Stimulated activated CD4-positive, alpha-beta T cell treated with anti-CD3 and anti-CD28 coated beads, Interleukin-4, amount 100 ng/mL, for 24 hours (primary cell): Measurements from ENCODE around the gene HCN4.
A peak's percentile ranks its signal among the peaks of the same experiment; 100 is the strongest.

Experiments used
- DNase-seq: peaks from one replicate; pipeline ENCODE4 v3.0.0-alpha.2; 2020

The HCN4 gene

DNA sequence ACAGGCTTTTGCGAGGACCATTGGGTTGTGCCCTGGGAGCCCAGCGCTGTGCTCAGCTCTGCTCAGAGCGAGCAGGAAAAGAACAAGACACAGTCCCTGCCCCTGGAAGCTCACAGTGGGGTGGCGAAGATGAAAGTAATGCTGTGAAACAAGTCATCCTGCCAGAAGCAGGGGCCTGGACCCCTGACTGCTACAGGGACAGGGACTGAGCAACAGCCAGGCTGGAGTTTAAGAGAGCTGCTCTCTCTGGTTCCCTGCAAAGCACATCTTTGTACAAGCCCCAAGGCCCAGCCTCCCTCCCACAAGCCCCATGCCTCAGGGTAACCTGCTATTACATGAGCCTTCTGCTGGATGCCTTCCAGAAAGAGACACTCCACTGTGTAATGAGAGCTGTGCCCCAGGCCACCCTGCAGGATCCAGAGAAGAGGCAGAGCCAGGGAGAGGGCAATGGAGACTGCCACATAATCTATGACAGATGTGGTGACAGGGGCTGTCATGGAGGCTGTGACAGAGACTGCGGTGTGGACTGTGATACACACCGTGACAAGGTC is 7.1 kb upstream of the HCN4 start:
- no peak for DNase-seq

DNA sequence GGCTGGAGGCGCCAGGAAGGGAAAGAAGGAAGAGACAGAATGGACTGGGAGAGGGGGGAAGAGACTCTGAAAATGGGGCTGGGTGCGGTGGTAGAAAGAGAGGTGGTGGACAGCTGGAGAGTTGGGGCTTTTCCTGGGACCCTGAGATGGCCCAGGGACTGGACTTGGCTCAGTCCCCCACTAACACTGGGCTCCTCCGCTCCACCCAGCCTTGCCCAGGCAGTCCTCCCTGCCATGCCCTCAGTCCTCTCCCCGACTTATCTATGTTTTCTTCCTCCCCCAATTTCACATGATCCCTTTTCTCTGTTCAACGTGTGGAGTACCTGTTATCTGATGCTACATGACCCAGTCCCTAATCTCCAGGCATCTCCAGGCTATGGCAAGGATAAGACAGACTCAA is 6.3 kb upstream of the HCN4 start:
- DNase-seq, result no peak

DNA sequence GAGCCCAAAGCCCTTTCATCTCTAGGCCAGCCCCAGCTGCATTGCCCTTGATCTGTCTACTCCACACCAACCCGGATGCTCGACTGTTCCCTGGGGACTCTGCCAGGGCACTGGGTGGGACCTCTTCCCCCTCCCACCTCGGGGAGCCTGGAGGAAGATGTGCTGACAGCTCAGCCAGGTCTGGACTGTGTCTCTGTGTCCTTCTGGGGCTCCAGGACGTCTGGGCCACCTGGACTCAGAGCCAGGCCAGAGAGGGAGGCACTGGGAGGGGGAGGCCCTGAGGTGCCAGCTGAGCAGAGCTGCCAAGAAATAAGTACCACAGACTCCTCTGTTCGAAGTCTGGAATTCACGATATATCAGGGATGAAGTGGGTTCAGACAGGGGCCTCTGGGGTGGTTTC is 5.8 kb upstream of the HCN4 start:
- DNase-seq, result no peak

DNA sequence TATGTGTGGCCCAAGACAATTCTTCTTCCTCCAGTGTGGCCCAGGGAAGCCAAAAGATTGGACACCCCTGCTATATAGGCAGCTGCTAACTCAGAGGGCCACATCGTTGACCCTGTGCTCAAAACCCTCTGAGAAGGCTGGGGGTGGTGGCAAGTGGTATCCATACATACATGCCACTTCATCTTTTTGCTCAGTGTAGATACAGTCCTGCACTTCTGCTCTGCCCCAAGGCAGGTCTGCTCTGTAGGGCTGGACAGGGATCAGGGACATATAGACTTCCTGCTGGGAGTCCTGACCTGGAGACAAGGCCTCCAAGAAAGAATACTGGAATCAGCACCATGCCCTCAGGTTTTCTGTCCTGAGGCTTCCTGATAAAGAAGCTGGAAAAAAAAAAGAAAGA is 4.5 kb upstream of the HCN4 start:
- no peak for DNase-seq

DNA sequence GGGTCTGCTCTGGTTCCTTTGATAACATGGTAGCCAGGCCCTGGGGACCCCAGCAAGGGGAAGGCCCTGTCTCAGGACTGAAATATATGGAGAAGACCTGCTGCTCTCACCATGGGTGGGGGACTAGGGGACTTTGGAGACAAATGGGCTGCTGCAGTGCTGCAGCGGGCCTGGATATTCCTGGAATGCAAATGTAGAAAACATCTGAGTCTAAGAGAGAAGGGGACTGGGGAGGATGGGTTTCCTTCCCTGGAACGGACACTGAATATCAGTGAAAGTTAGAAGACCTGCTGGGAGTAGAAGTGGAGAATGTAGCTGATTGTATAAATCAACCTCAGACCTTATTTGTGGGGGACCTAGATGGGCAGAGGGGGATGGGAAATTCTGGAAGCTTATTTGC is 3.1 kb upstream of the HCN4 start:
- DNase-seq, result no peak

DNA sequence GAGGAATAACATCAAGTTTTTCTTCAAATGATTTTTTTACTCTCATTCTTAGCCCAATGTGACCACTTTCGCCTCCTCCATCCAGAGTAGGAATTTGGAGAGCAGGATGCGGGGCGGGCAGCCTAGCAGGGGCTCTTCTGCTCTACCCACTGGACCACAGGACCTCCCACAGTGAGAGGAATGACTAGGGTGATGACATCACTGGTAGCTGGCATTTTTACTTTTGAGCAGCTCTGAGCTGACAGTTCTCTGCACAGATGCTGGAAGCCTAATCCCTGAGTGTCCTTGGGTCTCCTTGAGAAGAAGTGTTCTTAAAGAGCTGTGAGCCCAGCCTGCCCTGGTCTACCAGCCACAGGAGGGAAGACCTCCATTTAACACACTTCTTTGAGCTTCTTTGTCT is 1.4 kb upstream of the HCN4 start:
- no peak for DNase-seq

DNA sequence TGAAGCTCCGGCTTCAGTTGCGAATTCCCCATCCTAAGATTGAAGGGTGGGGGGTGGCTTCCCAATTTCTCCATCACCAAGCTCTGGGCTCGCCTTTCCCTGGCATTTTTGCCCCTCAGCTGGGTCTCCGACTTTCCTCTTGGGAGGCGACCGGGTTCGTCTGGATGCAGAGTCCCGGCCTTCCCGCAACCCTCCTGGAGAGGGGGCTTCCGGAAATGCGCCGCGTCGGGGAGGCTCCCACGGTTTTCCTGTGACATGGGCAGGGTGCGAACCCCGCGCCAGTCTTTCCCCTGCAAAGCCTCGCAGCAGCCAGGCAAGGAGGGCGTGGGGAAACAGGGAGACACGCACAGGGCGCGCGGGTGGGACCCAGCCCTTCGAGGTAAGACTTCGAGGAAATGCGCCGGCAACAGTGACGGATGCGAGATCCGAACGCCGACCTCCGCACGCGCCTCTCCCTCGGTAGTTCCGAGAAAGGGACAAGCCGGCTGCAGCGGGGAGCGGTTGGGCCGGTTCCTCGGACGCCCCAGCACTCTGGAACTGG is 466 bp upstream of the HCN4 start:
- no peak for DNase-seq

DNA sequence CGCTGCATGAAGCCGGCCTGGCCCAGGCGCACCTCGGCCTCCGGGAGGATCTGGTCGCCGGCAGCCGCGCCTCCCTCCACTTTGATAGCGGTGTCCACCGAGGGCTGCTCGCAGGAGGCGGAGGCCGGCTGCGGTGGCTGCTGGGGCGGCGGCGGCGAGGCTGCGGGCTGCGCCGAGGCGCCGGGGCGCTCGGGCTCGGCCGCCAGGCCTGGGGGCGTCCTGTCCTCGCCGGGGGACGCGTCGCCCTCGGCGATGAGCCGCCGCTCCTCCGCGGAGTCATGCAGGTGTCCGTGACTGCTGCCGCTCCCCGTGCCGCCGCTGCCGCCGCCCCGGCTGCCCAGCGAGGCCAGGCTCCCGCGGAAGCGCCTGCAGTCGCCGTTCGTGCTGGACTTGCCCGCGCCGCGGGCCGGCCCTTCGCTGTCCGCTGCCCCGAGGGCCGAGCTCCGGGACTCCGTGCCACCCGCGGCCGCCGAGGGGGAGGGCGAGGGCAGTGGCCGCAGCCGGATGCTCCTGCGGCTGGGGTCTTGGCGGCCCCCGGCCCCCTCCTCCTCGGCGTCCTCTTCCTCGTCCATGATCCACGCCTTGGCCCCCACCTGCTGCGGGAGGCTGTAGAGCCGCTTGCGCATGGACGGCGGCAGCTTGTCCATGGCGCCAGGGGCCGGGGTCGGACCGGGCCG is 996 bp downstream of the HCN4 start:
- DNase-seq, result no peak

DNA sequence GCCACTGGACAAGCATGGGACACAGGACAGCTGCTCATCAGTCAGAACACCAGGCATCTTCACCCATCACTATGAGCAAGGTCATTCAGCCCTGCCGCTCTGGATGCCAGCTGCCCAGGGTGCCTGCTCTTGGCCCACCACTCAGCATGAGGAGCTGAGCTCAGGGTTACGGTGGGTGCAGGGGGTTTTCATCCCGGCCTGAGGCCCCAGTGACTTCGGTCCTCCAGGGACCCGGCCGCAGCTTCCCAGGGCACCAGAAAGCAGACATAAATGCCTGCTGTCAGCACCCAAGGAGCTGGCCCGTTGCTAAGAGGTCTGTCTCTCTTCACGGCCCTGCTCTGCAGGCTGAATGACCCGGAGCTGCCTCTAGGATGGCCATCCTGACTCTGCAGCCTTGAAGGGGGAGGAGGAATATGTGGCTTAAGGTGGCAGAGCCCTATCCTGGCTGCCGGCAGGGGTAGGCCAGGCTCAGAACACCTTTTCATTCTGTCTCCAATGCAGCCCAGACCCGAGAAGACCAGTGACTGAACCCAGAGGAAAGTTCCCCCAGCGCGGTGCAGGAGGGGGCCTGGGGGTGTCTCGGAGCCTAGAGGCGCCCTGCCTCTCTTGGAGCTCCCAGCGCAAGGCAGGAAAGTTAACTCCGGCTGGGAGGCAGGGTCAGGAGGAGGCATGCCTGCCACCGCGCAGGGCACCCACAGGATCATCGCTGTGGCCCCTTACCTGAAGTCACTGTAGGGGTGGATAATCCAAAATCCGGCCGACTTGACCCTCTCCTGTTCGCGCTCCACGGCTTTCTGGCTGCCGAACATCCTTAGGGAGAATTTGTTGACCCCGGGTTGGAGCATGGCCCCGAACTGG is 1.8 kb downstream of the HCN4 start:
- DNase-seq, result no peak

DNA sequence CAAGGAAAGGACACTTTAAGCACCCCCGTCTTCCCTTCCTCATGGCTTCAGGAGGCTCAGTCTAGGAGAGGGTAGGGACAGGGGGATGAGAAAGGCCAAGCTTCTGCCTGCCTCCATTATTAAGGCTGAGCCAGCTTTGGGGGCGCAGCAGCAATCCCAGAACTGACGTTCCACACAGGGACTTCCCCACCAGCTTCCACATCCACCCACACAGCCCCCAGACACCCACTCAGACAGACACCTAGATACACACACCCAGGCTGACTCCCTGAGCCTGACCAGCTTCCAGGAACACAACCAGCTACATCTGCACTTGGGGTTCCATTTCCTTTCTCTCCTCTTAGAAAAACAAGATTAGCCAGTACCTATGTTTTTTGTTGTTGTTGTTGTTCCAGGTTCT is 4.7 kb downstream of the HCN4 start:
- no peak for DNase-seq

DNA sequence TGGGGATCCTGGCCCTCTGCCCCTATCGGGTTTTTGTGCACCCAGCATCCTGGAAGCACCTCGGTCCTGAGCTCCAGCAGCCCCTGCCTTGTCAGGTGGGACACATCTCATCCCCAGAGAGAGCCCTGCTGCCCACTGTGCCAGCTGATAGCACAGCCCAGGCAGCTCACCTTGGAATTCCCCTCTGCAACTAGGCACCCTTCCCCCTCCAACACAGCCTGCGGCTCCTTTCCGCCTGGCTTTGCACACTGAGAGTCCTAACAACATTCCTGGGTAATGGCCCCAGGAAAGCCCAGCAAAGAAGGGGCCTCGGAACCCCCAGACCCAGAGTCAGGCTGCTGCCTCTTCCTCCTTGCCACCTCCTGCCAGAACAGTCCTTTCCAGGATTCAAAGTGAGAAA is 5.9 kb downstream of the HCN4 start:
- DNase-seq, result no peak

DNA sequence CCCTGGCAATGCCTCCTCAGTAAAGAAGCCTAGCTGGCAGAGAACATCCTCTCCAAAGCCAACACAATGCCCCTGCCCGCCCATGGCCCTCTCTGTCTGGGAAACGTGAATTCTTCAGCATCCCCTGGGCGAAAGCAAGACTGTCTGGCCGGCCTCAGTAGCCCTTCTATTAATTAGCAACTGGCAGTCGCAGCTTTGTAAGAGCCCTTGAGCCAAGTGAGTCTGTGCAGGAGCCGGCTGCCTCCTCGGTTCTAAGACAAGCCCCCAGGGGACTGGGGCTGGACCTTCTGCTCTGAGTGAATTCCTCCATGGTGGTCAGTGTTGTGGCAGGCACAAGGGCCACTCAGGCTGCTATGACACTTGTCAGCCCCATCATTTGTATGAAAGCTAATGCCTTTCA is 7.4 kb downstream of the HCN4 start:
- no peak for DNase-seq

DNA sequence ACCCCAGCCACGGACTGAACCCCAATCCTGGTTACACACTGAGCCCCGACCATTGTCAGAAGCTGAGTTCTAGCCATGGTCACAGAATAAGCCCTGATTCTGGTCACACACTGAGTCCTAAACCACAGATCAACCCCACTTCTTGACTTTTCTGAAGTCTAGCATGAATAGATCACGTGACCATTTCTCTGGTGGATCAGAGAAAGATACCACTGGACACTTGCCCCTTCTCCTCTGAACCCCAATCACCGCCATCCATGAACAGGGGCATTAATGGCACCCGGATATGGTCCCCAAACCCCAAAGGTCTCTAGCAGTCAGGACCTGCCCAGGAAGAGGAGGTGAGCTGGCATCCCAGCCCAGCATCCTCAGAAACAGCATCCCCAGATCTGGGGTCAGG is 9.1 kb downstream of the HCN4 start:
- no peak for DNase-seq

DNA sequence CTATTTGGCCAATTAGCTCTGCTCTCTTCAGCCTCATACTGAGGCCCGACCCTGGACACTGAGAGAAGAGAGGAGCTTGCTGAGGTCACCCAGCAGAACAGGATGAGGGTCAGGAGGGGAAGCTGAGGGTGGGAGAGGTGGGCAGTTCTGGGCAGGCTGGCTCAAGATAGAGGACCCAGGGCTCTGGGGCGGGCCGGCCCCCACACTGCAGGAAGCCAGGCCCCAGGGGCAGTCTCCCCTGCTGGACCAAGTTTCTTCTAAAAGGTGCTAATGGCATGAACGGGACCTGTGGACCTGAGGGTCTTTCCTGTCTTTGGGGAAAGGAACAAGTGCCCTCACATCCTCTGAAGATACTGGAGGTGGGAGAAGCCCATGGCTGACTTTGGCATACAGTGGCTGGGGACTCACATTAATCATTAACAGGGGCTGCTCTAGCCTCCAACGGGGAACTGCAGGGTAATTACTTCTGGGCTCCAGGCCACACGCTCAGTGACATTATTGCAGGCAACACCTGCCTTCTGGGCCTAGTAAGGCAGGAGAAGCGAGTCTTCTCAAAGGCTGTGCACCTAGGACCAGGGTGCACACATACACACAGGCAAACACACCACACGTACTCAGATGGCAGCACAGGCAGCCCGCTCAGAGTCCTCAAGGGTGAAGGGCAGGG is 10.6 kb downstream of the HCN4 start:
- DNase-seq, result no peak

DNA sequence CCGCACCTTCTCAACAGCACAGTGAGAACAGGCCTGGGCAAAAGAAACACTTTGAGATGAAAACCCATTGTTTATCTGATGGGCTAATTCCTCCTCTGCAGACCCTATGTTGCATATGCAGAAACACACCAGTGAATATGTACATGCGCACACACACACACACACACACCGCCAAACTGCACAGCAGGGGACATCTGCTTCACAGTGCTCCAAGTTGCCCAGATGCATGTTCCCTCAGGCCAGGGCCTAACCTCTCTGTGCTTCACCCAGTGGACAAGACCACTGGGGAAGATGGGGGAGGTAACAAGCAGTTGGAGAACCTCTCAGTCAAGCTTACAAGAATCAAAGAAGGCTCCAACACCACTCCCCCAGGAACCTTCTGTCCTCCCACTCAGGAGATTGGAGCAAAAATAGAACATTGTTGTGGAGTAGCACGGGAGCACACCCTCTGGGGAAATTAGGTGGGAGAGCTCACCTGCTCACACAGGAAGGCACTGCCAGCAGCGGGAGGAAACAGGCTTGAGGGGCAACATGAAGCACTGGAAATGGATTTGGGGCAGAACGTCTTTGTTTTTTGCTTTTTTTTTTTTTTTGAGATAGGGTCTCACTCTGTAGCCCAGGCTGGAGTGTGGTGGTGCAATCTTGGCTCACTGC is 13.0 kb downstream of the HCN4 start:
- no peak for DNase-seq

DNA sequence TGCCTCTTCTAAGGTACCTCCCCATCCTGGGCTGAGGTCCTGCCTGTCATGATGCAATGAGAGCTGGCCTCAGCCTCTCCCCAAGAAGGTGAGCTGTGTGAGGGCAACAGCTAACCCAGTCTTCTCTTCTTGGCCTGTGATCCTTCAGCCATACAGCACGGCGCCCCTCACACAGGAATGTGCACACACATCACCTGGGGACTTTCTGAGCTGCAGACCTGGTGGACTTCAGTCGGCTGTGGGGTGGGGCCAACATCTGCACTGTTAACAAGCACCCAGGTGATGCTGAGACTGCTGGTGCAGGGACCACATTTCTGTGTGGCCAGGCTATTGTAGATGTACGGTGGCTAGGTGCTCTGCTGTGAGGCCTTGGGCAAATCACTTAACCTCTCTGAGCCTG is 14.5 kb downstream of the HCN4 start:
- DNase-seq, result no peak

DNA sequence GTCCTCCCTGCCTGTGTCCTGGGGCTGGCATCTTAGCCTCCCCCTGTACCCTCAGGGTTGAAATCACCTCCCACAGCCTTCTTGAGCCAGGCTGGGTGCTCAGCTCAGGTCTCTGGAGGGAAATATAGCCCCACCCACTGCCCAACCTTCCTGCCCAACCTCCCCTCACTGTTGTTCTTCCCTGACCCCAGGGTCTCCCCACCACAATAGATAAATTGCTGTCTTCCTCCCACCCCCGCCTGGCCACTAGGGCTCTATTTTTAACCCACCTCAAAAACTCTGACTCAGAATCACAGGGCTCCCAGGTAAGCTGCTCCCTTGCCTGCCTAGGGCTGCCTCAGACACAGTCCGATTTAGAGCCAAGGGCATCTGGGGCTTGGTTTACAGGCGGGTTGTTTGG is 15.0 kb downstream of the HCN4 start:
- DNase-seq, result no peak

DNA sequence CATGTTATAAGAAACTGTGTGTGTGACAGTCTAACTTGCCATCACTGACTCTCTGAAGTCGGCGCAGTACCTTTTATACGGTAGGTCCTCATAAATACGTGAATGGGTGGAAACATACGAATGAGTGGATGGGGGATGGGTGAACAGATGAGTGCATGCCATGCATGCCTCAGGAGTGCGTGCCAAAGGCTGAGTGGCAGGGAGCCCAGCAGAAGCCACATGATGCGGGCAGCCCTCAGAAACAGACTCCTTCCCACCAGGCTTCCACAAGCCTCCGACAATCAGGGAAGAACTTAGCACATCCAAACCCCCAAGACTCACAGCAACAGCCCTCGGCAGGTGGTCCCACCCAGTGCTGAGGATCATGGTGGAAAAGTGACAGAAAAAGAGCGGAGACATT is 16.7 kb downstream of the HCN4 start:
- DNase-seq, result no peak

DNA sequence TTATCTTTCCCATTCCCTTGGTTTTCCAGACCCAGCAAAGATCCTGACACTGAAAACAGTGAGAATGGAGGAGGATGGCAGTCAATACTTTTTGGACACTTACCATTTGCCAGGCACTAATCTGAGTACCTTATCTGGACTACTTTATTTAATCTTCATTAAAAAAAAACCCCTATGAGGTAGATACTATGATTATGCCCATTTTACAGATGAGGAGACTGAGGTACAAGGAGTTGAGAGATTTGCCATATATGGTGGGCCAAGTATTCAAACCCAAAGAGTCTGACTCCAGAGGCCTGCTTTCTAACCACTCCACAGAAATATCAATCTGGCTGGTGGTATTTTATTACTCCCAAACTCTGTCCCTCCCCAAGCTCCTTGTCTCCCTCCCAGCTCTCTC is 19.6 kb downstream of the HCN4 start:
- no peak for DNase-seq

DNA sequence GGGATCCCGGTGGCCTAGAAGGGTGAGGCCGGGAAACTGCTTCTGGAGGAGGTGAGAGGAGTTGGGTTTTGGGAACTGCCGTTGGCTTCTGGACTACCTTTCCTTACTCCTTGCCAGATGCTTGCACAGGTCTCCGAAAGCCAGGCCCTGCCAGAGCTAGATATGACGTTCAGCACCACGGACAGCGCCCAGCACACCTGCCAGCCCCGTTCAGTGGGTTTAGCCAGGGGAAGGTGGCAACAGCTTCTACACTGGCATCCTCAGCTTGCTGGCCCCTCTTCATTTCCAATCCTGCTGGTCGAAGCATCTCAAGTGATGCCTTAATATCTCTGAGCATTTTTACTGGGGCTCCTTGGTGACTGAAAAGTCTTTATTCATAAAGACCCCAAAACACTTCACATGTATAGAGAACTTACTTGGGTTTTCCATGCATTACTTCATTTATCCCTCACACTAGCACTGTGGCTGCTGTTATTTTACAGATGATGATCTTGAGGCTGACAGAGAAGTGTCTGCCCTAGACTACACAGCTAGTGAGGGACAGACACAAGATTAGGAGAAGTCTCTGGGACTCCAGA is 21.9 kb downstream of the HCN4 start:
- DNase-seq, result peak; percentile 46

DNA sequence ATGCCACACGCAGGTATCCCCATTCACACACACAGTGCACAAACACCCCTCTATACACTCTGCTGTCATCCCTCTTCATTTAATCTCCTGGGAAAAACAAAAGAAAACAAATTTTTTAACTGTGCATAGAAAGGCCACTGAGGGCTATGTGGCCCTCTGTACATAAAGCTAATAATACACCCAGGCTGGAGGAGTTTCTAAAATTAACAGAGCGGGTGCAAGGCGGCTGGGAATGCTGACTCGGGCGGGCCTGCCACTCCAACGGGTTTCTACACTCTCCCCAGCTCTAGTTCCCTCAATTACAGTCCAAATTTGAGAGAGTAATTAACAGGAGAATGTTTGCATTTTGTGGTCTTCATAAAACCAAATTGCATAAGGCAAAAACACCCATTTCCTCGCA is 23.1 kb downstream of the HCN4 start:
- DNase-seq, result no peak

DNA sequence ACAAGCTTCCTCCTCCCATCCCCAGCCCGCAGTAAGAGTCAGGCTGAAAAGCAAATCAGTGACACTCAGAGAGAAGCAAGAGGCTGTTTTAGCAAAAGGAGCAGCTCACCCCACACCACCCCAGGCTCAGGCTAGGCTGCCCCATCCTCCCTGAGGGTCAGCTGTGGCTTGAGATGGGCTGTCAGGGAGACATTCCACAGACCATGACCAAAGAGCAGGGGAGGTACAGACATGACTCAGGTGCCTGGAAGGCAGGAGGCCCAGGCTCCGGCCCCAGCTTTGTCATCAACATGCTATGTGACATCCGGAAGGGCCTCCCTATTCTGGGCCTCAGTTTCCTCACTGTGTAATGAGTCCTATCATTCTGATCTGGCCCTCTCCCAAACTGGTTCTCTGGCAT is 24.7 kb downstream of the HCN4 start:
- no peak for DNase-seq
